VCaP (cell line): ENCODE data around the gene BAIAP2L2.
"Not testable (repeated sequence)": the region's sequence is repeated elsewhere in the genome, so short reads cannot be mapped to it uniquely, and the experiment has no call there.

Experiments
- H3K27ac ChIP-seq: fragments of 450-650 bp; 2 replicates; pipeline ENCODE4 v1.5.1; 2017
- CTCF ChIP-seq: fragments of 450-650 bp; conservative IDR thresholded peaks from 2 replicates; pipeline ENCODE4 v1.5.1; 2017; ENCODE audit warnings: mild to moderate bottlenecking, moderate library complexity

The BAIAP2L2 gene

GRCh38 chr22:38126928-38127668 is 16.6 kb upstream of the BAIAP2L2 start:
- no peak overlapping the region for H3K27ac ChIP-seq
- TF ChIP-seq CTCF = no peak

- no peak overlapping the region for H3K27ac ChIP-seq
- TF ChIP-seq CTCF = no peak
These were observed 15.3 kb upstream of the BAIAP2L2 start for GRCh38 chr22:38125751-38126201.

- no peak overlapping the region for H3K27ac ChIP-seq
- no peak for TF ChIP-seq CTCF
These were observed 14.6 kb upstream of the BAIAP2L2 start for GRCh38 chr22:38125038-38125610.

GRCh38 chr22:38124236-38124974 is 13.9 kb upstream of the BAIAP2L2 start:
- TF ChIP-seq CTCF = no peak
- H3K27ac ChIP-seq = no peak overlapping the region

GRCh38 chr22:38122616-38123015 is 12.1 kb upstream of the BAIAP2L2 start:
- no peak overlapping the region for H3K27ac ChIP-seq
- no peak for TF ChIP-seq CTCF

GRCh38 chr22:38120359-38121110 is 10.1 kb upstream of the BAIAP2L2 start:
- no peak overlapping the region for H3K27ac ChIP-seq
- TF ChIP-seq CTCF = no peak

- H3K27ac ChIP-seq = not testable (repeated sequence)
These were observed 8.3 kb upstream of the BAIAP2L2 start for GRCh38 chr22:38118747-38119146.
